ENCODE results near the gene RNASEH2B.

The RNASEH2B gene

GRCh38 chr13:50909605-50910484 is at the start of gene RNASEH2B:
Gene RNASEH2B, plus strand, starts transcription at chr13:50909791. Its CDS starts 286 bp downstream, at chr13:50910077.
- DNase-seq (ENCODE audit: low read depth in 2 of 2): peak; percentile 56 to 63

GRCh38 chr13:50864492-50864891 is 45.1 kb upstream of the RNASEH2B start:
- DNase-seq (ENCODE audit: low read depth in 2 of 2): no peak

- DNase-seq (ENCODE audit: low read depth in 2 of 2): no peak
Observed at GRCh38 chr13:50866817-50867636, 42.6 kb upstream of the RNASEH2B start.

GRCh38 chr13:50867637-50867945 is 42.0 kb upstream of the RNASEH2B start:
- DNase-seq (ENCODE audit: low read depth in 2 of 2): no peak

GRCh38 chr13:50871405-50871804 is 38.2 kb upstream of the RNASEH2B start:
- no peak for DNase-seq (ENCODE audit: low read depth in 2 of 2)

GRCh38 chr13:50873467-50873866 is 36.1 kb upstream of the RNASEH2B start:
- no peak for DNase-seq (ENCODE audit: low read depth in 2 of 2)

- DNase-seq (ENCODE audit: low read depth in 2 of 2): no peak
Observed at GRCh38 chr13:50873991-50874390, 35.6 kb upstream of the RNASEH2B start.

GRCh38 chr13:50882816-50883435 is 26.7 kb upstream of the RNASEH2B start:
- no peak for DNase-seq (ENCODE audit: low read depth in 2 of 2)

- DNase-seq (ENCODE audit: low read depth in 2 of 2): no peak
Observed at GRCh38 chr13:50883728-50884127, 25.9 kb upstream of the RNASEH2B start.

- DNase-seq (ENCODE audit: low read depth in 2 of 2): no peak
Observed at GRCh38 chr13:50884265-50884664, 25.3 kb upstream of the RNASEH2B start.

- DNase-seq (ENCODE audit: low read depth in 2 of 2): no peak
Observed at GRCh38 chr13:50887151-50887550, 22.4 kb upstream of the RNASEH2B start.

GRCh38 chr13:50888362-50888761 is 21.2 kb upstream of the RNASEH2B start:
- no peak for DNase-seq (ENCODE audit: low read depth in 2 of 2)

GRCh38 chr13:50889317-50889716 is 20.3 kb upstream of the RNASEH2B start:
- DNase-seq (ENCODE audit: low read depth in 2 of 2): no peak

- no peak for DNase-seq (ENCODE audit: low read depth in 2 of 2)
Observed at GRCh38 chr13:50891206-50891605, 18.4 kb upstream of the RNASEH2B start.

- no peak for DNase-seq (ENCODE audit: low read depth in 2 of 2)
Observed at GRCh38 chr13:50892210-50892944, 17.2 kb upstream of the RNASEH2B start.

- no peak for DNase-seq (ENCODE audit: low read depth in 2 of 2)
Observed at GRCh38 chr13:50893211-50893852, 16.3 kb upstream of the RNASEH2B start.

GRCh38 chr13:50894012-50894411 is 15.6 kb upstream of the RNASEH2B start:
- DNase-seq (ENCODE audit: low read depth in 2 of 2): no peak

- no peak for DNase-seq (ENCODE audit: low read depth in 2 of 2)
Observed at GRCh38 chr13:50894504-50894903, 15.1 kb upstream of the RNASEH2B start.

GRCh38 chr13:50898338-50898737 is 11.3 kb upstream of the RNASEH2B start:
- DNase-seq (ENCODE audit: low read depth in 2 of 2): no peak

- no peak for DNase-seq (ENCODE audit: low read depth in 2 of 2)
Observed at GRCh38 chr13:50901701-50902100, 7.9 kb upstream of the RNASEH2B start.

GRCh38 chr13:50905256-50905655 is 4.3 kb upstream of the RNASEH2B start:
- DNase-seq (ENCODE audit: low read depth in 2 of 2): no peak
